HUES64 (cell line): ENCODE results near the gene GAS7.
"Not testable (repeated sequence)": the region's sequence is repeated elsewhere in the genome, so short reads cannot be mapped to it uniquely, and the experiment has no call there.

Experiments
- H3K27ac ChIP-seq: 2 replicates; pipeline ENCODE4 v1.7.0; 2013; ENCODE audit warnings: low read depth, low read length, inconsistent platforms
- H3K27me3 ChIP-seq: 2 replicates; pipeline ENCODE4 v1.6.1; 2013; ENCODE audit warnings: mild to moderate bottlenecking, low read length; ENCODE audit not compliant: insufficient read depth
- H3K36me3 ChIP-seq: 2 replicates; pipeline ENCODE4 v1.6.1; 2013; ENCODE audit warnings: mild to moderate bottlenecking, low read length; ENCODE audit not compliant: insufficient read depth
- H3K4me1 ChIP-seq: 2 replicates; pipeline ENCODE4 v1.6.1; 2013; ENCODE audit warnings: mild to moderate bottlenecking, low read length, moderate library complexity; ENCODE audit not compliant: insufficient read depth
- H3K4me3 ChIP-seq: 2 replicates; pipeline ENCODE4 v1.5.1; 2013; ENCODE audit warnings: mild to moderate bottlenecking, low read length, moderate library complexity
- H3K9ac ChIP-seq: 2 replicates; pipeline ENCODE4 v1.6.1; 2013; ENCODE audit warnings: mild to moderate bottlenecking, low read depth, low read length
- H3K9me3 ChIP-seq: 2 replicates; pipeline ENCODE4 v1.6.1; 2013; ENCODE audit warnings: low read depth, low read length; ENCODE audit not compliant: insufficient read depth
- WGBS: fragments of 150-250, 120-280 bp; methylation state at CpG from one replicate; pipeline ENCODE4 v1.1.7; 2013; ENCODE audit warnings: missing lambda C conversion rate; 5-methylcytosine and 5-hydroxymethylcytosine counted together

Gene GAS7

DNA sequence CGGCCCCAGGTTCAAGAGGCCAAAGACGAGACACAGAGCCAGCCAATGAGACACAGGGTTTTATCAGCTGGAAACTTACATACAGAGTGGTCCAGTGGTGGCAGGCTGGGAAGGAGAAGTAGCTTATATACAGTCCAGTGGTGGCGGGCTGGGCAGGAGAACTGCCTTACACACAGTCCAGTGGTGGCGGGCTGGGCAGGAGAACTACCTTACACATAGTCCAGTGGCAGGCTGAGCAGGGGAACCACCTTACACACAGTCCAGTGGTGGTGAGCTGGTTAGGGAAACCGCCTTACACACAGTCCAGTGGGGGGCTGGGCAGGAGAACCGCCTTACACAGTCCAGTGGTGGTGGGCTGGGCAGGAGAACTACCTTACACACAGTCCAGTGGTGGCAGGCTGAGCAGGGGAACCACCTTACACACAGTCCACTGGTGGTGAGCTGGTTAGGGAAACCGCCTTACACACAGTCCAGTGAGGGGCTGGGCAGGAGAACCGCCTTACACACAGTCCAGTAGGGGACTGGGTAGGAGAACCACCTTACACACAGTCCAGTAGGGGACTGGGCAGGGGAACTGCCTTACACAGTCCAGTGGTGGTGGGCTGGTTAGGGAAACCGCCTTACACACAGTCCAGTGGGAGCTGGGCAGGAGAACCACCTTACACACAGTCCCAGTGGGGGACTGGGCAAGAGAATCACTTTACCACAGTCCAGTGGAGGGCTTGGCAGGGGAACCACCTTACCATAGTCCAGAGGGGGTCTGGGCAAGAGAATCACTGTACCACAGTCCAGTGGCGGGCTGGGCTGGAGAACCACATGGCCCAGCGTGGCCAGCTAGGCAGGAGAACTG lies 90.9 kb downstream of the GAS7 start:
- Histone ChIP-seq H3K27ac (no peak overlapping the region), H3K4me1 (no peaks in the 10 kb centered on the region), H3K9ac (no peak overlapping the region), H3K9me3 (no peaks in the 10 kb centered on the region), H3K36me3 (no peaks in the 10 kb centered on the region), H3K4me3 (no peak overlapping the region), H3K27me3 (no peaks in the 10 kb centered on the region)
- WGBS, result 88% methylated on average over 10 of the region's 11 CpGs

DNA sequence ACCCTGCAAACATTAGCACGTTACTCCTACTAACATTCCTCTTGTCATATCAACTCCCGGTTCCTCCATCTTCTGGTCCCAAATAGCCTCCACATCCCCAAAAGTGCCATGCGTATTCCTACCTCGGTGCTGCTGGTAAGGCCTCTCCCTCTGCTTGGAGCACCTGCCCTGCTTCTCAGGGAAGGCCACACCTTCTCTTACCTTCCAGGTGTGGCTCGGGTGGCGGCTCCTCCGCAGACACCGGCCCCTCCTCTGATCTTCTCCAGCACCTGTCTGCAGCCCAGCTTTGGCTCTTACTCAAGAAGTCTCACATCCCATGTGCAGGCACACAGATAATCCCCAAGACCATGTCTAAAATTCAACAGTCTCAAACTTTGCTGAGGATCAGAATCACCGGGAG lies 92.3 kb downstream of the GAS7 start:
- no peaks in the 10 kb centered on the region for H3K36me3 ChIP-seq
- no peaks in the 10 kb centered on the region for H3K4me1 ChIP-seq
- H3K9me3 ChIP-seq, result no peaks in the 10 kb centered on the region
- H3K4me3 ChIP-seq, result no peak overlapping the region
- 92% methylated on average over 9 of the region's 9 CpGs for WGBS
- no peak overlapping the region for H3K9ac ChIP-seq
- H3K27me3 ChIP-seq, result no peaks in the 10 kb centered on the region
- H3K27ac ChIP-seq, result no peak overlapping the region

- 82% methylated on average over 10 of the region's 10 CpGs for WGBS
Observed at GRCh38 chr17:10105513-10106001, 92.8 kb downstream of the GAS7 start.

DNA sequence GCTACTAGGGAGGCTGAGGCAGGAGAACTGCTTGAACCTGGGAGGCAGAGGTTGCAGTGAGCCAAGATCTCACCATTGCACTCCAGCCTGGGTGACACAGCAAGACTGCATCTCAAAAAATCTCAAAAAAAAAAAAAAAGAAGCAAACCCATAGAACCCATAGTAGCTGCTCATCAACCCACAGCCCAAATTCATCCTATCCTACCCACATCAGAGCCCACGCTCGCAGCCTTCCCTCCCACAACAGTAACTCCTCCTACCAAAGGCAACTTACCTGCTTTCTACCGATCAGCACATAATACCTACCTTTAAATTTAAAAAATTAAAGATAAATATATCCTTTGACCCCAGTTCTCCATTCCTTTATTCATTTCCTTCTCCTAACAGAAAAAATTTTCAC lies 94.7 kb downstream of the GAS7 start:
- 99% methylated on average over 3 of the region's 3 CpGs for WGBS
- Histone ChIP-seq H3K27ac (no peak overlapping the region), H3K4me1 (no peaks in the 10 kb centered on the region), H3K4me3 (no peak overlapping the region), H3K36me3 (no peaks in the 10 kb centered on the region), H3K9ac (no peak overlapping the region), H3K27me3 (no peaks in the 10 kb centered on the region), H3K9me3 (no peaks in the 10 kb centered on the region)

More at GRCh38 chr17:10105513-10106001, 92.8 kb downstream of the GAS7 start:
- H3K4me1 ChIP-seq, result no peaks in the 10 kb centered on the region
- H3K27ac ChIP-seq, result no peak overlapping the region
- no peak overlapping the region for H3K9ac ChIP-seq
- H3K27me3 ChIP-seq, result no peaks in the 10 kb centered on the region
- no peaks in the 10 kb centered on the region for H3K9me3 ChIP-seq
- H3K36me3 ChIP-seq, result no peaks in the 10 kb centered on the region
- H3K4me3 ChIP-seq, result no peak overlapping the region

GRCh38 chr17:10102817-10103216 lies 95.6 kb downstream of the GAS7 start:
- H3K36me3 ChIP-seq, result no peaks in the 10 kb centered on the region
- H3K4me1 ChIP-seq, result no peaks in the 10 kb centered on the region
- no peak overlapping the region for H3K27ac ChIP-seq
- WGBS, result 88% methylated on average over 8 of the region's 8 CpGs
- H3K27me3 ChIP-seq, result no peaks in the 10 kb centered on the region
- H3K9ac ChIP-seq, result no peak overlapping the region
- H3K9me3 ChIP-seq, result no peaks in the 10 kb centered on the region
- H3K4me3 ChIP-seq, result no peak overlapping the region

GRCh38 chr17:10099051-10099571 lies 99.3 kb downstream of the GAS7 start:
- Histone ChIP-seq H3K27ac (no peak overlapping the region), H3K36me3 (no peaks in the 10 kb centered on the region), H3K4me1 (no peaks in the 10 kb centered on the region), H3K4me3 (no peak overlapping the region), H3K27me3 (no peaks in the 10 kb centered on the region), H3K9me3 (no peaks in the 10 kb centered on the region), H3K9ac (no peak overlapping the region)
- 90% methylated on average over 8 of the region's 8 CpGs for WGBS

DNA sequence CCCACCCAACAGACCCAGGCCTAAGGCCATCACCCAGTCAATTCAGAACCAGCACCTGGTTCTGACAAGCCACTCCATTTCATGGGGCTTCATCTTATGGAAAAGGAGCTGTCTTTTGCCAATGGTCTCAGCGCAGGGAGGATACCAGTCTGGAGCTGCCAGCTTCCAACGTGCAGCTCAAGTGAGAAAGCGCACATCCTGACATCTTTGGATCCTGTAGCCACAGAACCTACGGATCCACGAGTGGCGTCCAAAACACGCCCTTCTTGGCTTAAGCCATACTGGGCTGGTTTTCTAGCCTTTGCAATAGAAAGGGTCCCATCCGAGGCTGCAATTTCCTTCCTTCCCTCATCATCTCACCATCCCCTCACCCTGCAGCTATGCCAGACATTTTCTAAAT lies 101.8 kb downstream of the GAS7 start:
- H3K27ac ChIP-seq, result no peak overlapping the region
- no peaks in the 10 kb centered on the region for H3K27me3 ChIP-seq
- H3K4me3 ChIP-seq, result no peak overlapping the region
- H3K4me1 ChIP-seq, result no peaks in the 10 kb centered on the region
- WGBS, result 92% methylated on average over 8 of the region's 8 CpGs
- peaks cover 5% of the 10 kb centered on the region; the same call in 1 of the 2 replicates for H3K9me3 ChIP-seq
- no peak overlapping the region for H3K9ac ChIP-seq
- H3K36me3 ChIP-seq, result no peaks in the 10 kb centered on the region

DNA sequence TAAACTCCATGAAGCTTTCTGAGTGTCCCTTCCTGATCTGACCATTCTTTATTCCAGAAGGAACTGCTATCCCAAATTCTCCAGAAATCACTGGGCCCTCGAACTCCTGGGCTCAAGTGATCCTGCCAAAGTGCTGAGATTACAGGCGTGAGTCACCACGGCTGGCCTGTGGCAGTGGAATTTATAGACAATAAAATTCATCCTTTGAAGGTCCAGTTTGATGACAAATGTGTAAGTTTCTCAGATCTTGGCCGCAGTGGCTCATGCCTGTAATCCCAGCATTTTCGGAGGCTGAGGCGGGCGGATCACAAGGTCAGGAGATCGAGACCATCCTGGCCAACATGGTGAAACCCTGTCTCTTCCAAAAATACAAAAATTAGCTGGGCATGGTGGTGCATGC lies 103.1 kb downstream of the GAS7 start:
- not testable (repeated sequence) for H3K4me3 ChIP-seq, H3K4me1 ChIP-seq, H3K27me3 ChIP-seq, H3K27ac ChIP-seq, H3K9me3 ChIP-seq, H3K9ac ChIP-seq, H3K36me3 ChIP-seq
- 95% methylated on average over 8 of the region's 8 CpGs for WGBS

DNA sequence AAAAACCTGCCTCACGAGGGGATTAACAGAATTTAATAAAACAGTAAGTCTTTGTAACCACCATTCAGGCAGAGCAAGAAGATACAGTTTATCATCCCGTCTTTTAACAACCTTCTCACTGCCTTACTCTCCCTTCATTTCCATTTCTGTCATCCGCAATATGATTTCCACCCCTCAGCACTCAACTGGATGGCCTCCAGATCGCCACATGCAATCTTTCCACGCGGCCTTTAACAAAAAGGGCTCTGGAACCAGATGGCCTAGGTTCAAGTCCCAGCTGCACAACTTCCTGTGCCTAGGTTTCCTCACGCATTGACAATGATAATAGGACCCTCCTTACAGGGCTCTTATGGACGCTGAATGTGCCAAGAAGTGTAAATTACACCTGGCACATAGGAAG lies 103.6 kb downstream of the GAS7 start:
- Histone ChIP-seq H3K27me3 (no peaks in the 10 kb centered on the region), H3K27ac (no peak overlapping the region), H3K4me1 (no peaks in the 10 kb centered on the region), H3K9ac (no peak overlapping the region), H3K9me3 (peaks cover 5% of the 10 kb centered on the region; the same call in 1 of the 2 replicates), H3K4me3 (no peak overlapping the region), H3K36me3 (no peaks in the 10 kb centered on the region)
- WGBS, result 94% methylated on average over 8 of the region's 8 CpGs

GRCh38 chr17:10092595-10092994 lies 105.8 kb downstream of the GAS7 start:
- WGBS, result 98% methylated on average over 2 of the region's 2 CpGs
- no peaks in the 10 kb centered on the region for H3K4me1 ChIP-seq

DNA sequence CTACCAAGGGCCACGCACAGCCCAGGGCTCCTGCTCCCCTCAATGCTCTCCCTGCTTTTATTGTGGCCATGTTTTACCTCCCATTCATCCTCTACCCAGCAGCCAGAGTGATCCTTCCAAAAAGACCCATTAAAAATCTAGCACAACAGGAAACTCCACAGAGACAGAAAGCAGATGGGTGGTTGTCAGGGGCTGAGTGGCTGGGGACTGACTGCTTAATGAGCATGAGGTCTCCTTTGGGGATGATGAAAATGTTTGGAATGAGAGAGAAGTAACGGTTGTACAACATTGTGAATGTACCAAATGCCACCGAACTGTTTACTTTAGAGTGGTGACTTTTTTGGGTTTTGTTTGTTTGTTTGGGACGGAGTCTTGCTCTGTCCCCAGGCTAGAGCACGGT lies 107.4 kb downstream of the GAS7 start:
- Histone ChIP-seq H3K36me3 (no peaks in the 10 kb centered on the region), H3K9me3 (peaks cover 5% of the 10 kb centered on the region; the same call in 1 of the 2 replicates), H3K4me1 (no peaks in the 10 kb centered on the region; the same call in 1 of the 2 replicates), H3K9ac (no peak overlapping the region), H3K27me3 (no peaks in the 10 kb centered on the region), H3K4me3 (no peak overlapping the region), H3K27ac (no peak overlapping the region)
- 93% methylated on average over 5 of the region's 5 CpGs for WGBS

More at GRCh38 chr17:10092595-10092994, 105.8 kb downstream of the GAS7 start:
- Histone ChIP-seq H3K9ac (no peak overlapping the region), H3K9me3 (peaks cover 5% of the 10 kb centered on the region; the same call in 1 of the 2 replicates), H3K27ac (no peak overlapping the region), H3K4me3 (no peak overlapping the region), H3K27me3 (no peaks in the 10 kb centered on the region), H3K36me3 (no peaks in the 10 kb centered on the region)
